ENCODE data around the gene IFT122. TPM values are rescaled to one million over a fixed set of nuclear protein-coding genes. Genes with fewer than 3 reads are reported as not detected.
A peak's percentile ranks its signal among the peaks of the same experiment; 100 is the strongest.

IFT122 gene
- total and polyA plus RNA-seq, 2 experiments from 2014 or later, result 10.2 to 38.8 TPM

GRCh38 chr3:129445471-129445870, 5.4 kb downstream of the IFT122 start (continued):
- TF ChIP-seq EZH2phosphoT487 (IDR thresholded peaks at IDR 0.05; ENCODE audit: unreplicated experiment) (no peak), ETS1 (IDR thresholded peaks at IDR 0.05) (no peak)

- DNase-seq (ENCODE audit: low spot score) (no peak), ATAC-seq (no peak)
- Histone ChIP-seq H3K27ac (ENCODE audit: low read depth) (peak overlapping the region; percentile 86), H3K36me3 (ENCODE audit: insufficient read depth) (no peaks in the 10 kb centered on the region), H3F3A (replicated peaks; ENCODE audit: low read depth) (no peaks in the 10 kb centered on the region), H3K4me2 (no peak overlapping the region), H4K20me1 (replicated peaks; ENCODE audit: insufficient read depth) (no peaks in the 10 kb centered on the region), H2AFZ (no peak overlapping the region), H3K27me3 (ENCODE audit: insufficient read depth) (no peaks in the 10 kb centered on the region), H3K4me3 (no peak overlapping the region), H3K4me1 (ENCODE audit: insufficient read depth) (peaks cover 35% of the 10 kb centered on the region), H3K9me2 (ENCODE audit: insufficient read depth) (no peaks in the 10 kb centered on the region), H3K79me2 (replicated peaks; ENCODE audit: insufficient read depth) (peaks cover 23% of the 10 kb centered on the region)
- peaks cover 3% of the 10 kb centered on the region; the same call in 1 of the 3 replicates for H3K36me3 Mint-ChIP-seq (ENCODE audit: low read depth)
- peaks cover under 1% of the 10 kb centered on the region for H3K27me3 Mint-ChIP-seq (ENCODE audit: insufficient read depth, low read depth, poor library complexity)
- TF ChIP-seq ZNF331 (CRISPR knock-in tag; IDR thresholded peaks at IDR 0.05; ENCODE audit: low read depth), result no peak
- TF ChIP-seq JUNB (IDR thresholded peaks at IDR 0.05; ENCODE audit: unreplicated experiment), result no peak
- TF ChIP-seq EZH2 (IDR thresholded peaks at IDR 0.05; ENCODE audit: low read depth, unreplicated experiment), result no peak
- no peak for TF ChIP-seq STAT1 (IDR thresholded peaks at IDR 0.05; ENCODE audit: unreplicated experiment)
- TF ChIP-seq POLR2AphosphoS5 (IDR thresholded peaks at IDR 0.05; ENCODE audit: low read depth), result no peak
- TF ChIP-seq EZH2phosphoT487 (IDR thresholded peaks at IDR 0.05; ENCODE audit: unreplicated experiment), result no peak
- H3K4me1 Mint-ChIP-seq, result peaks cover 47% of the 10 kb centered on the region
- H3K27ac Mint-ChIP-seq, result peak overlapping the region; percentile 74
- H3K9me3 Mint-ChIP-seq, result no peaks in the 10 kb centered on the region
- no peak overlapping the region for H3K4me3 Mint-ChIP-seq
Measured at GRCh38 chr3:129446926-129447325, 6.9 kb downstream of the IFT122 start.

- peak overlapping the region; percentile 39 for H3K4me3 ChIP-seq
- Mint-ChIP-seq H3K36me3 (ENCODE audit: low read depth) (peaks cover 13% of the 10 kb centered on the region), H3K4me3 (peak overlapping the region; percentile 54), H3K4me1 (peaks cover 34% of the 10 kb centered on the region), H3K27me3 (ENCODE audit: insufficient read depth, low read depth, poor library complexity) (peaks cover 2% of the 10 kb centered on the region), H3K9me3 (no peaks in the 10 kb centered on the region), H3K27ac (peak overlapping the region; percentile 93)
- H3K36me3 ChIP-seq (ENCODE audit: insufficient read depth), result no peaks in the 10 kb centered on the region
- no peaks in the 10 kb centered on the region for H3F3A ChIP-seq (replicated peaks; ENCODE audit: low read depth)
- ATAC-seq, result peak; percentile 69
- H4K20me1 ChIP-seq (replicated peaks; ENCODE audit: insufficient read depth), result no peaks in the 10 kb centered on the region
- H3K4me1 ChIP-seq (ENCODE audit: insufficient read depth), result peaks cover 32% of the 10 kb centered on the region
- no peaks in the 10 kb centered on the region for H3K9me2 ChIP-seq (ENCODE audit: insufficient read depth)
- H3K79me2 ChIP-seq (replicated peaks; ENCODE audit: insufficient read depth), result peaks cover 12% of the 10 kb centered on the region; the same call in 1 of the 2 replicates
- DNase-seq (ENCODE audit: low spot score), result peak; percentile 76
- H2AFZ ChIP-seq, result no peak overlapping the region
- H3K4me2 ChIP-seq, result peak overlapping the region; percentile 70
- peak overlapping the region; percentile 86 for H3K27ac ChIP-seq (ENCODE audit: low read depth)
- no peaks in the 10 kb centered on the region for H3K27me3 ChIP-seq (ENCODE audit: insufficient read depth)
- TF ChIP-seq EZH2 (IDR thresholded peaks at IDR 0.05; ENCODE audit: low read depth, unreplicated experiment) (no peak), STAT1 (IDR thresholded peaks at IDR 0.05; ENCODE audit: unreplicated experiment) (no peak), EZH2phosphoT487 (IDR thresholded peaks at IDR 0.05; ENCODE audit: unreplicated experiment) (no peak), POLR2AphosphoS5 (IDR thresholded peaks at IDR 0.05; ENCODE audit: low read depth) (peak; percentile 72), ETS1 (IDR thresholded peaks at IDR 0.05) (no peak), ZNF114 (CRISPR knock-in tag; IDR thresholded peaks at IDR 0.05) (no peak), ZNF331 (CRISPR knock-in tag; IDR thresholded peaks at IDR 0.05; ENCODE audit: low read depth) (no peak), REST (IDR thresholded peaks at IDR 0.05; ENCODE audit: unreplicated experiment) (no peak), NANOG (IDR thresholded peaks at IDR 0.05; ENCODE audit: borderline replicate concordance) (no peak)
Measured at GRCh38 chr3:129448186-129448895, 8.3 kb downstream of the IFT122 start.
